GM19043 (cell line): ENCODE measurements around the gene IDH3A.
A peak's percentile ranks its signal among the peaks of the same experiment; 100 is the strongest.

Experiments used
- ATAC-seq: cut with Tn5 transposase; IDR thresholded peaks from one replicate; pipeline ENCODE4 v1.9.1; 2021; ENCODE audit warnings: low read depth; ENCODE audit not compliant: unreplicated experiment

The IDH3A gene

DNA sequence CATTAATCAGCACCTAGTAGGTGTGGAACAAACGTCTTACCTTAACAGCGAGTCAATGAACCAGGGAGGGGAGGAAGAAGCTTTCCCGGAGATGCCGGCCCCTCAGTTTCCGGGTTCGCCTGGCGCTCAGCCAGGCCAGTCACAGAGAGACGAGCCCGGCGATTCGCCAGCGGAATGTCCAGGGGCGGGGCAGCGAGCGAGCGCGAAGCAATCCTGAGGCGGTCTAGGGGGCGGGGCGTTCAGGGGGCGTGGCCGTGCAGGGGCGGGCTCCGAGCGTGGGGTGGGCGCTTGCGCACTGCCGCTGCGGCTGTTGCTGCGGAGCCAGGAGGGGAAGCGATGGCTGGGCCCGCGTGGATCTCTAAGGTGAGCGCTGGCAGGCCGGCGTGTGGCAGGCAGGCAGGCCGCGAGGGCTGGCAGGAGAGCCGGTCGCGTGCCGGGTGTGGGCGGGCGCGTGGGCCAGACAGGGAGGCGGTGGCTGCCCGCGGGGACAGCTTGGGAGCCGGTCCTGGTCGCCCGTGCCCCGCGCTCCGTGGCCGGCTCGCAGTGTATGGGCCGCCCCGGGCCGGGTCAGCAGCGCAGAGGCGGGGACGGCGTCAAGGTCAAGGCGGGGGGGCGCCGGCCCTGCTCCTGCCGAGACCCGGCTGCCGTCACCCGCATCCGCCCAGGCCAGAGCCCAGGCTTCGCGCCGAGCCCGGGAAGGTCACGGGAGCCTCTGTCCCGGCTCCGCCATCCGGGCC lies at the start of gene IDH3A:
Gene IDH3A, plus strand, starts transcription at position 295 of the 737 bp plus-strand sequence. Its CDS starts 42 bp downstream, at position 337.
- ATAC-seq, result peak; percentile 75

DNA sequence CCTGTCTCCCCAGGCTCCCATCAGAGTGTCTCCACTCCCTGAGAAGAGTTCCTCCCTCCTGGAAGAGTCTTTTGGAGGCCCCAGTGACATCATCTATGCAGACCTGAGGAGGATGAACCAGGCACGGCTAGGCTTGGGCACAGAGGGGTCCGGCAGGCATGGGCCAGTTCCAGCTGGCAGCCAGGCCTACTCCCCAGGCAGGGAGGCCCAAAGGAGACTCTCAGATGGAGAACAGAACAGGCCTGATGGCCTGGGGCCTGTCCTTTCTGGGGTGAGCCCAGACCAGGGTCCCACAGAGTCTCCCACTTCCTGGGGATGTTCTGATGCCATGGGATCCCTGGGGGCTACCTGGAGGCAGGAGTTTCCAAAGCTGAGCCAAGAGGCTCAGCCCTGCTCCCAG lies 48.3 kb upstream of the IDH3A start:
- ATAC-seq, result no peak

DNA sequence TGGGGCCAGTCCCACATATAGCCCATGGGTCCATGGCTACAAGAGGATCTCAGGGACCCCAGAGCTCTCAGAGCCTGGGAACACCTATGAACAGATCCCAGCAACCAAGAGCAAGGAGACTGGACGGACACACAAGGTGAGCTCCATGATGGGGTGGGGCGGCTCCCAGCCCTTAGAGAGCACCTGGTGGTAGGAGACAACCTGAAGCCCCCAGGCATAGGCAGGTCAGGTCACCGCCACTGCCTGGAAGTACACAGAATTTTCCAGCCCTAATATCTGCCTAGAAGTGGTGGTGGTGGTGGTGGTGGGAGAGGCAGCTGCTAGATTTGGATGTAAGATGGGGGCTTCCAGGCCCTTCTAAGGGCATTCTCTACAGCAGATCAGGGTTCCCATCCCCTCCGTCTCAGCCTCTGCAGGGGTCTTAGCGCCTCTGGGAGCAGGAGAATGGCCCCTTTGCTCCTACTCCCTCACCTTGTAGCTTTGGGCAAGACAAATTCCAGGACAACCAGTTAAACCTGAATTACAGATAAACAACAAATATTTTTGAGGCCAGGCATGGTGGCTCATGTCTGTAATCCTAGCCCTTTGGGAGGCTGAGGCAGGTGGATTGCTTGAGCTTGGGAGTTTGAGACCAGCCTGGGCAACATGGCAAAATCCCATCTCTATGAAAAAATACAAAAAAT lies 47.6 kb upstream of the IDH3A start:
- no peak for ATAC-seq

GRCh38 chr15:78102211-78102610 lies 47.0 kb upstream of the IDH3A start:
- ATAC-seq, result no peak

DNA sequence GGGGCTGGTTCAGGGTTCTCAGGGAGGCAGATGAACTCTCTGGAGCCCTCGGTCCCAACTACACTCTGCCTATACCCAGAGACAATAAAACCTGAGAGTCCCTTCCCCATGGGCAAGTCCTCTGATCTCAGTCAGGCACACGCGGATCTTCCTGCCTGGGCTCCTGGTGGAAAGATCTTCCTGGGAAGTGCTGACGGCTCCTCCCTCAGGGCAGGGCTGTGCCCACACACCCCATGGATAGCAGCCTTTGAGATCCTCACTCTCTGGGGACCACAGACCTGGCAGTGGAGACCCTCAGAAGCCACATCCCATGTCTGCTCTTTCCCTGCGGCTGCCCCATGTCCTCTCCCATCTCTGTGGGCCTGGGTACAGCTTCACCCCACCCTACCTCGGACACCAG lies 46.4 kb upstream of the IDH3A start:
- ATAC-seq, result no peak

- ATAC-seq, result peak; percentile 88
These were observed 45.6 kb upstream of the IDH3A start for GRCh38 chr15:78103406-78104118.

DNA sequence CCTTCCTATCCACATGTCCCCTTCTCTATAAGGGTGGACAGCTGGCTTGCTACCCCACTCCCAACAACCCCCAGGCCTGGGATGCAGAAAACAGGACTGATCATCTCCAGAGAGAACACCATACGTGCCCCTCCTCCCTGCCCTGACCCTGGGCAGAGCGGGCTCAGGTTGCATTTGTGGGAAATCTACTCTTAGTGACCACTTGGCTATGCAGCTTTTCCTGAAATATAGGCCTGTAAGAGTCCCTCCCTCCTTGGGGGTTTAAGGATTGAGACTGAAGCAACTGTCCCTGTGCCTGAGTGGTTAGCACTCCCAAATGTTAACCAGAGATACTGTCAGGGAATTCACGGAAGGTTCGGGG lies 45.1 kb upstream of the IDH3A start:
- ATAC-seq, result peak; percentile 21

- ATAC-seq, result no peak
These were observed 44.3 kb upstream of the IDH3A start for GRCh38 chr15:78104566-78105475.

GRCh38 chr15:78105476-78106241 lies 43.5 kb upstream of the IDH3A start:
- no peak for ATAC-seq

DNA sequence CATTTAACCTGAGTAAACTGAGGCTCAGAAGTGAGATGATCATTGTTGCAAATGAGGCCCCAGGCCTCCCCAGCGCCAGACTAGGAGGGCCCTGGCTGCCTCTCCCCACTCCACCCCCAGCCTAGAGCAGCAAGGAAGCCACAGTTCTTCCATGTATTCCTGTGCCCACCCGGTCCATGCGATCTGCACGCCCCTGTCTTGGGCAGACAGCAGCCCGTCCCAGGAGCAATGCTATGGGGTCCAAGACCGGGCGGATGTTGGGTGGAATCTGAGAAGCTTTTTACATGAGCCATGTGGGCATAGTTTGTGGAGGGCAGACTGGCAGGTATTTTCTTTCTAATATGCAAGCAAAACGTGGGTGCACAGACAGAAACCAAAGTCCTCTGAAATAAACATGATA lies 41.7 kb upstream of the IDH3A start:
- ATAC-seq, result no peak

- no peak for ATAC-seq
These were observed 40.7 kb upstream of the IDH3A start for GRCh38 chr15:78108300-78109084.

- no peak for ATAC-seq
These were observed 40.0 kb upstream of the IDH3A start for GRCh38 chr15:78109156-78109555.

DNA sequence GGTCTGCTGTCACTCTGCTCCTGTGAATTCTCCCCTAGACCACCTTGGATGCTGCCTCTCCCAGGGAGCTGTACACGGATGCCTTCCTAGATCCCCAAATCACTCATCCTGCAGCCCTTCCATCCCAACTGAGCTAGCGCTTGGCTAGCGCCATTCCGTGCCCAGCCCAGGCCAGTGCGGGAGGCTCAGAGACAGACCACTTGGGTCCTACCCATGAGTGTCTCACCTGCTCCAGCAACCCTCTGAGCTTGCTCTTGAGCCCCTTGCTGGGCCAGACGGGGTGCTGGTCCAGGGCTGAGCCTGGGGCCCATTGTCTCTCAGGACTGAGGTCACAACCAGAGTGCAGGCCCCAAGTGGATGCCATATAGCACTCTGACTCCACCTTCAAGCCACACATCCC lies 39.1 kb upstream of the IDH3A start:
- ATAC-seq, result no peak

- no peak for ATAC-seq
These were observed 38.2 kb upstream of the IDH3A start for GRCh38 chr15:78110916-78111475.

GRCh38 chr15:78111788-78112187 lies 37.4 kb upstream of the IDH3A start:
- ATAC-seq, result no peak

DNA sequence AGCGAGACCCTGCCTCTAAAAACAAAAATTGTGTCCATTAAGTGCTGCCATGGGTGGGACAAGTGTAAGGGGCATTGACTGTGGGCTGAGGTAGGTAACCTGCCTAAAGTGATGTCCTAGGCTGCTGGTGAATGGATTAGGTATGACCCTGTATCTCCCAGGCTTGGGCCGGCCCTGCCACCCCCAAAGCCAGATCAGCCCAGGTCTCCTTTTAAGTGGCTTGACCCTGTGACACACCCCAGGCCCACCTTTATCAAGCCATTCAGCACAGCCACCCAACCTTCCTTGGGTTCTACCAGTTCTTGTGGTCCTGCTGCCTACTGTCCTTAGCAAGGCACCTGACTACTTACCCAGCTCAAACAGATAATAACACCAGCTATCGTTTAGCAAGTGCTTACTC lies 36.6 kb upstream of the IDH3A start:
- ATAC-seq, result no peak

DNA sequence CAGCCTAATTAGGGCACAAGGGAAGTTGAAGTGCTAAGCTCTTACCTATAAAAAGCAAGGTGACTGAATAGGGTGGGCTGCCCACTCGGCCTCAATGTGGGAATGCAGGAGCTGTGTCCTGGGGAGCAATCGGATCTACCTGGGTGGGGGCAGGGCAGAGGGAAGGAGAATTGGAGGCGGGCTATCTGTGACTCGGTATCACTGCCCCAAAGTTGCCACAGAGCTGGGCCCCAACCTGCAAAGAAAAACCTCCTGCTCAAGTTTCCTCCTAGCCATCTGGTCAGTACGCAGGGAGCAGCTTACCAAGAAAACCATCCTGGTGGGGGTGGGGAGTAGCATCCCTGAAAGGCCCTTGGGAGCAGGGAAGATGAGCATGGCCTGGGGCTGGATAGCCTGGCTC lies 28.6 kb upstream of the IDH3A start:
- ATAC-seq, result no peak

DNA sequence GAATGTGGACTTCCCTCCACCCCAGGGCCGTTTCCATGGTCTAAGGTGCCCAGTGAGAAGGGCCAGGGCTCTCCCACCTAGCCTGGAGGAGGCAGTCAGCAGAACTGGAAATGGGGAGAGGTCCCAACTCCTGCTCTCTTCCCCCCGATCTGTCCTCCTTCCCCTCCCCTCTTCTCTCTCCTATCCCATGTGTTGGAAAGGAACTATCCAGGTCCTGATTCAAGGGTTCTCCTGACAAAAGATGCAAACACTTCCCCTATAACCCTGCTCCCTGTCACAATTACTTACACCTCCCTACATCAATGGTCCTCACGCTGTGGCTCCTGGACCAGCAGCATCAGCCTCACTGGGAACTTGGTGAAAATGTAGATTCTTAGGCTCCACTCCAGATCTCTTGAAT lies 23.9 kb upstream of the IDH3A start:
- ATAC-seq, result no peak

DNA sequence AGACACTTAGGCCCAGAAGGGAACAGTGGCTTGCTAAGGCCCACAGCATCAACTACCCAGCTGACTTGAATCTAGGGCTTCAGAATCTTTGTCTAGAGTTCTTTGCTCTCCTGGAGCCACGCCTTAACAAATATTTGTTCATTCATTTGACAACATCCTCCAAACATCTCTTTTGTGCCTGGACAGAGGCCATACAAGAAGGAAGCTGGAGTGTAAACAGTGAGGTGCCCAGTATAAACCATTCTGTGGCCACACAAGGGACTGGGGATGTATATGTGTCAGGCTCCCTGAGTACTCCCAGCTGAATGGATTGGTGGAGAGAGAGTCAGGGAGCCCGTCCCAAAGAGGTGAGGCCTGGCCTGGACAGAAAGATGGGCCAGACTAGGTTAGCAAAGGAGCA lies 21.3 kb upstream of the IDH3A start:
- ATAC-seq, result no peak
